ENCODE results near the gene ARMC12. TPM values are rescaled to one million over a fixed set of nuclear protein-coding genes. Genes with fewer than 3 reads are reported as not detected.

ARMC12 gene
- total and polyA plus RNA-seq, 4 donors: 0.20 to 1.1 (median 0.76) TPM

DNA sequence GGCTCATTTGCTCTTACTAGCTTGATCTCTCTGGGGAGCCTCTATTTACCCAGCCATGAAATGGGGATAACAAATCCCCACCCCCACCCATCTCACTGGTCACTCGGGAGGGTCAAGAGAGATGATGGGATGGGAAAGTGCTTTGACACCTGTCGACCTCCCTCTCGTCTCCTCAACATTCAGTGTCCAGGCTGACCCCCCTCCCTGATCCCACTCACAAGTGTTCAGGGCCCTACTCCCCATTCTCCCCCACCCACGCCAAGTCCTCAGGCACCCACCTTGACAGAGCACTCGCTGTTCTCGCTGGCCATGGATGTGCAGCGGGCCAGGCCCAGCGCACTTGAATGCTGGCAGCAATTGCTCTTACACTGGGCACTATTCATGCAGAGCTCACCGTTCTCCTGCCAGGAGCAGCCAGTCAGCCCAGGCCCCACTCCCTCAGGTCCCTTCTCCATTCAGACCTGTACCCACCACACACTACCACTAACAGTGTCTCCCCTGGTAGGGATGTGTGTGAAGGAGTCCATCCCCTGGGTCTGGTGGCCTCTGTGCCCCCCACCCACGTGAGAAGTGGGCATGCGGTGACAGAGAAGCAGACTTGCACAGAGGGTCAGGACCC lies 58.7 kb downstream of the ARMC12 start:
- TF ChIP-seq, protein P1, sequence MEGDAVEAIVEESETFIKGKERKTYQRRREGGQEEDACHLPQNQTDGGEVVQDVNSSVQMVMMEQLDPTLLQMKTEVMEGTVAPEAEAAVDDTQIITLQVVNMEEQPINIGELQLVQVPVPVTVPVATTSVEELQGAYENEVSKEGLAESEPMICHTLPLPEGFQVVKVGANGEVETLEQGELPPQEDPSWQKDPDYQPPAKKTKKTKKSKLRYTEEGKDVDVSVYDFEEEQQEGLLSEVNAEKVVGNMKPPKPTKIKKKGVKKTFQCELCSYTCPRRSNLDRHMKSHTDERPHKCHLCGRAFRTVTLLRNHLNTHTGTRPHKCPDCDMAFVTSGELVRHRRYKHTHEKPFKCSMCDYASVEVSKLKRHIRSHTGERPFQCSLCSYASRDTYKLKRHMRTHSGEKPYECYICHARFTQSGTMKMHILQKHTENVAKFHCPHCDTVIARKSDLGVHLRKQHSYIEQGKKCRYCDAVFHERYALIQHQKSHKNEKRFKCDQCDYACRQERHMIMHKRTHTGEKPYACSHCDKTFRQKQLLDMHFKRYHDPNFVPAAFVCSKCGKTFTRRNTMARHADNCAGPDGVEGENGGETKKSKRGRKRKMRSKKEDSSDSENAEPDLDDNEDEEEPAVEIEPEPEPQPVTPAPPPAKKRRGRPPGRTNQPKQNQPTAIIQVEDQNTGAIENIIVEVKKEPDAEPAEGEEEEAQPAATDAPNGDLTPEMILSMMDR (IDR thresholded peaks at IDR 0.05; ENCODE audit: control extremely low read depth, extremely low read depth): no peak
- Histone ChIP-seq H3K4me3 (no peak overlapping the region), H3K27ac (ENCODE audit: low read depth in 1 of 2, low read length in 1 of 2) (no peak overlapping the region), H3K27me3 (ENCODE audit: control insufficient read depth in 3 of 3, insufficient read depth in 3 of 3, low read length in 2 of 3) (no peaks in the 10 kb centered on the region), H3K4me1 (ENCODE audit: control insufficient read depth in 5 of 5, insufficient read depth in 5 of 5, low read length in 5 of 5) (no peaks in the 10 kb centered on the region), H3K9ac (ENCODE audit: insufficient read depth in 1 of 2, low read length in 2 of 2) (no peak overlapping the region), H3K36me3 (ENCODE audit: control insufficient read depth in 4 of 4, insufficient read depth in 4 of 4, low read length in 4 of 4) (no peaks in the 10 kb centered on the region), H3K9me3 (ENCODE audit: control insufficient read depth in 4 of 4, insufficient read depth in 3 of 4, low read length in 3 of 4) (no peaks in the 10 kb centered on the region)
- WGBS, 2 donors: 90 to 97% methylated on average over 11 of the region's 11 CpGs
- DNase-seq (no peak), ATAC-seq (ENCODE audit: insufficient read depth, low FRiP score) (no peak)

GRCh38 chr6:35796236-35796635 lies 59.4 kb downstream of the ARMC12 start:
- H3K9ac ChIP-seq (ENCODE audit: insufficient read depth in 1 of 2, low read length in 2 of 2): no peak overlapping the region
- no peaks in the 10 kb centered on the region for H3K4me1 ChIP-seq (ENCODE audit: control insufficient read depth in 5 of 5, insufficient read depth in 5 of 5, low read length in 5 of 5)
- DNase-seq (no peak), ATAC-seq (ENCODE audit: insufficient read depth, low FRiP score) (no peak)
- no peaks in the 10 kb centered on the region for H3K27me3 ChIP-seq (ENCODE audit: control insufficient read depth in 3 of 3, insufficient read depth in 3 of 3, low read length in 2 of 3)
- no peaks in the 10 kb centered on the region for H3K36me3 ChIP-seq (ENCODE audit: control insufficient read depth in 4 of 4, insufficient read depth in 4 of 4, low read length in 4 of 4)
- WGBS, 2 donors: 83 to 94% methylated on average over 4 of the region's 4 CpGs
- TF ChIP-seq, protein P1 (IDR thresholded peaks at IDR 0.05; ENCODE audit: control extremely low read depth, extremely low read depth): no peak
- no peaks in the 10 kb centered on the region for H3K9me3 ChIP-seq (ENCODE audit: control insufficient read depth in 4 of 4, insufficient read depth in 3 of 4, low read length in 3 of 4)
- H3K4me3 ChIP-seq: no peak overlapping the region
- no peak overlapping the region for H3K27ac ChIP-seq (ENCODE audit: low read depth in 1 of 2, low read length in 1 of 2)

DNA sequence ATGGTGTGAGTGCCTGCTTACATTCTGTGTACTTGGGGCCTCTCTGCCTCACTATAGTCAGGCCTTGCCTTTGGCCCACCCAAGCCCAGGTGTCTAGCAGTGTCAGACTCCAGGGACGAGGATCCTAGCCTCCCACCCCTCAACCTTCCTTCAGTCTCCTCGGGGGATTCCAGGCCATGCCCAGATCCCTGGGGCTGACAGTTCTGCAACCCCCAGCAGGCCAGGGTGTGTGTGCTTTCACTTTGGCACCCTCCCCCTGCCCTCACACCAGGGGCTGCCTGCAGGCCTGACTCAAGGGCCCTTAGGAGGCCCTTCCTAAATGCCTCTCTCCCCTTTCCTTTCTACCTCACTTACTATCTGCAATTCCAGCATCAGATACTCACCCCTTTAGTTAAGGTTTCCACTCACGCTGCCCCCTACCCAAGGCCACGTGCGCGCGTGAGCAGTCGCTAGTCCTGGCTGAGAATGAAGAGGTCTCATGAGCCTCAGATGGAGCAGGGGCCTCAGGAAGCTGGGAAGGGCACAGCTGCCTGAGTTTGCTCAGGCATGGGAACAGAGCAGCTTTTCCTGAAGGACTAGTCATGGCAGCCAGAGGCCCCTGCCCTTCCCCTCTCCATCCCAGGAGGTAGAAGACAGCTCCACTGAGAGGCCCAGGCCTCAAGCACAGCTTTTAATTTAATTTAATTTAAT lies 61.1 kb downstream of the ARMC12 start:
- Histone ChIP-seq H3K27ac (ENCODE audit: low read depth in 1 of 2, low read length in 1 of 2) (no peak overlapping the region), H3K4me1 (ENCODE audit: control insufficient read depth in 5 of 5, insufficient read depth in 5 of 5, low read length in 5 of 5) (no peaks in the 10 kb centered on the region), H3K4me3 (no peak overlapping the region), H3K9ac (ENCODE audit: insufficient read depth in 1 of 2, low read length in 2 of 2) (no peak overlapping the region), H3K36me3 (ENCODE audit: control insufficient read depth in 4 of 4, insufficient read depth in 4 of 4, low read length in 4 of 4) (no peaks in the 10 kb centered on the region), H3K27me3 (ENCODE audit: control insufficient read depth in 3 of 3, insufficient read depth in 3 of 3, low read length in 2 of 3) (no peaks in the 10 kb centered on the region), H3K9me3 (ENCODE audit: control insufficient read depth in 4 of 4, insufficient read depth in 3 of 4, low read length in 3 of 4) (no peaks in the 10 kb centered on the region)
- ATAC-seq (ENCODE audit: insufficient read depth, low FRiP score): no peak
- 80 to 86% methylated on average over 8 of the region's 8 CpGs for WGBS, 2 donors
- no peak for DNase-seq
- TF ChIP-seq, protein P1 (IDR thresholded peaks at IDR 0.05; ENCODE audit: control extremely low read depth, extremely low read depth): no peak

Other genes starting within 250 kb of the ARMC12 start
- gene TEAD3, start 240.0 kb upstream of the ARMC12 start, total RNA-seq: 10 to 100 TPM; 19.2 to 20.7 TPM
- gene TEAD3, start 240.0 kb upstream of the ARMC12 start, polyA plus RNA-seq: 10 to 100 TPM; 15.0 to 17.8 TPM
- gene TULP1, start 224.1 kb upstream of the ARMC12 start, total RNA-seq: 1 to 10 TPM in 1 of 2 donors, not detected in 1; 2.6 TPM
- under 1 TPM; 0.05 to 0.26 TPM for gene TULP1, start 224.1 kb upstream of the ARMC12 start, polyA plus RNA-seq
- 100 to 1,000 TPM in 1 of 2 donors, 10 to 100 TPM in 1; 25.9 to 184 TPM for gene FKBP5, start 48.1 kb upstream of the ARMC12 start, total RNA-seq
- gene FKBP5, start 48.1 kb upstream of the ARMC12 start, polyA plus RNA-seq: 100 to 1,000 TPM in 1 of 2 donors, 10 to 100 TPM in 1; 27.7 to 245 TPM
- not detected for gene CLPSL2, start 39.6 kb downstream of the ARMC12 start, total RNA-seq
- not detected for gene CLPSL2, start 39.6 kb downstream of the ARMC12 start, polyA plus RNA-seq
- not detected for gene CLPSL1, start 44.0 kb downstream of the ARMC12 start, total RNA-seq
- gene CLPSL1, start 44.0 kb downstream of the ARMC12 start, polyA plus RNA-seq: not detected
- 1 to 10 TPM in 1 of 2 donors, not detected in 1; 5.3 TPM for gene CLPS, start 60.3 kb downstream of the ARMC12 start, total RNA-seq
- gene CLPS, start 60.3 kb downstream of the ARMC12 start, polyA plus RNA-seq: under 1 TPM in 1 of 2 donors, not detected in 1; 0.38 TPM
- not detected for gene LHFPL5, start 68.3 kb downstream of the ARMC12 start, total RNA-seq
- not detected for gene LHFPL5, start 68.3 kb downstream of the ARMC12 start, polyA plus RNA-seq
- 10 to 100 TPM; 29.1 to 78.9 TPM for gene SRPK1, start 184.1 kb downstream of the ARMC12 start, total RNA-seq
- gene SRPK1, start 184.1 kb downstream of the ARMC12 start, polyA plus RNA-seq: 10 to 100 TPM in 1 of 2 donors, 1 to 10 TPM in 1; 9.6 to 18.0 TPM